NCI-H510A treated with DMSO at 0.1 percent for 48 hours (cell line): ENCODE data around the gene FAM50B.

Source experiments
- DNase-seq: peaks from one replicate; lab custom pipeline; 2025; lab: John Stamatoyannopoulos, UW

FAM50B gene

DNA sequence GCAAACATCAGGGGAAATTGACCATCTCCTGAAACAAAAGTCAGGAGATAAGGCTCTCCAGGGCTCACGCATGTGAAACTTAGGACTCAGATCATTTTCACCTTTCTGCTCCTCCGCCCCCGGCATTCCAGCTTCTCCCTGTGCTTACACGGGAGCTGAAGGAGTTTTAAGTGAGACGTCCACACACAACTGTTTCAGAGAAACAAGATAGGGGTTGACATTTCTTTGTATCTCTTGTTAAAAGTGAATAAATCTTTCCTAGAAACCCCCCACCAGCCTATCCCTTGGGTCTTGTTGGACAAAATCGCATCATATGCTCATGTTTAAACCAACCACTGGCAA lies 46.1 kb downstream of the FAM50B start:
- DNase-seq = no peak

GRCh38 chr6:3895805-3896204 lies 46.6 kb downstream of the FAM50B start:
- no peak for DNase-seq

- DNase-seq = no peak
These were observed 49.3 kb downstream of the FAM50B start for GRCh38 chr6:3898265-3898994.

- no peak for DNase-seq
These were observed 49.9 kb downstream of the FAM50B start for GRCh38 chr6:3899061-3899460.

- DNase-seq = no peak
These were observed 50.8 kb downstream of the FAM50B start for GRCh38 chr6:3899970-3900439.
